GM12878 (cell line): ENCODE data around the gene ADCY1. TPM values are rescaled to one million over a fixed set of nuclear protein-coding genes. Genes with fewer than 3 reads are reported as not detected.

Experiments
- ATAC-seq: fragments of 200-7000 bp; cut with Tn5 transposase; 3 replicates; pipeline ENCODE4 v1.9.1; 2020; ENCODE audit warnings: mild to moderate bottlenecking, moderate library complexity
- BruUV-seq: library from RNA; stranded (reverse); fragments of 400-500 nt; replicated peaks from 2 replicates; lab custom pipeline; 2021; lab: Mats Ljungman, UMichigan
- CTCF ChIA-PET: fragments of 300-600 bp; sonication (Branson Sonifier 250); formaldehyde crosslinking; extraction: SDS; loops from one replicate; lab custom pipeline; 2021; ENCODE audit warnings: inconsistent platforms; lab: Yijun Ruan, JAX
- POLR2A ChIA-PET: fragments of 350-600 bp; formaldehyde crosslinking; extraction: SDS; loops from one replicate; lab custom pipeline; 2021; ENCODE audit warnings: inconsistent platforms; lab: Charles Lee
- RAD21 ChIA-PET: fragments of 300-600 bp; sonication (Branson Sonifier 250); formaldehyde crosslinking; loops from one replicate; lab custom pipeline; 2023; ENCODE audit warnings: antibody characterized with exemption; ENCODE audit not compliant: unreplicated experiment; lab: Charles Lee
- SMC1A ChIA-PET: fragments of 300-600 bp; sonication (Branson Sonifier 250); formaldehyde crosslinking; loops from one replicate; lab custom pipeline; 2023; ENCODE audit not compliant: unreplicated experiment, uncharacterized antibody; lab: Charles Lee
- DNase-seq: peaks from one replicate; pipeline ENCODE4 v3.0.0-alpha.2; 2011; ENCODE audit warnings: low read depth, low spot score
- FAIRE-seq: peaks from 3 replicates; lab custom pipeline; 2011; peaks lifted over from hg19 to GRCh38; lab: Jason Lieb, UNC
- H2AFZ ChIP-seq: 2 replicates; pipeline ENCODE4 v1.6.0; 2011; ENCODE audit warnings: low read depth, low read length, control low read depth; ENCODE audit not compliant: control insufficient read depth
- H3K27ac ChIP-seq: 2 replicates; pipeline ENCODE4 v1.5.1; 2011; ENCODE audit warnings: control low read depth; ENCODE audit not compliant: control insufficient read depth, insufficient read depth
- H3K27me3 ChIP-seq, 2 experiments: replicated peaks in 1 of 2; 2 replicates each; pipeline versions ENCODE4 v1.6.0 to v1.6.1; 2011; ENCODE audit warnings: low read length in 1 of 2; ENCODE audit not compliant: control insufficient read depth in 2 of 2, insufficient read depth in 2 of 2
- H3K36me3 ChIP-seq, 2 experiments: 2 replicates each; pipeline ENCODE4 v1.5.1; 2011; ENCODE audit warnings: low read length in 1 of 2; ENCODE audit not compliant: control insufficient read depth in 2 of 2, insufficient read depth in 2 of 2
- H3K4me1 ChIP-seq: 2 replicates; pipeline ENCODE4 v1.6.1; 2011; ENCODE audit warnings: mild to moderate bottlenecking, low read length, moderate library complexity, mixed read lengths; ENCODE audit not compliant: control insufficient read depth, insufficient read depth
- H3K4me2 ChIP-seq: 2 replicates; pipeline ENCODE4 v1.6.0; 2011; ENCODE audit warnings: control low read depth; ENCODE audit not compliant: control insufficient read depth, insufficient read depth
- H3K4me3 ChIP-seq: fragments of 200-600 bp; sonication (generic); 2 replicates; pipeline ENCODE4 v1.5.1; 2016
- H3K79me2 ChIP-seq: 2 replicates; pipeline ENCODE4 v1.6.0; 2011; ENCODE audit warnings: low read length; ENCODE audit not compliant: control insufficient read depth, insufficient read depth
- H3K9ac ChIP-seq: 2 replicates; pipeline ENCODE4 v1.8.0; 2011; ENCODE audit warnings: low read length, control low read depth, mixed read lengths; ENCODE audit not compliant: control insufficient read depth, insufficient read depth
- H3K9me3 ChIP-seq: replicated peaks from 3 replicates; pipeline ENCODE4 v1.5.1; 2011; ENCODE audit warnings: mild to moderate bottlenecking, low read length; ENCODE audit not compliant: control insufficient read depth, insufficient read depth
- H4K20me1 ChIP-seq: 2 replicates; pipeline ENCODE4 v1.6.0; 2011; ENCODE audit not compliant: control insufficient read depth, insufficient read depth
- ASH2L ChIP-seq: fragments of 300-600, 200-600 bp; sonication (generic); IDR thresholded peaks from 2 replicates; pipeline ENCODE4 v1.6.1; 2017; ENCODE audit warnings: low read depth, mild to moderate bottlenecking, borderline replicate concordance
- ATF7 ChIP-seq: fragments of 450-650 bp; IDR thresholded peaks from 2 replicates; pipeline ENCODE4 v1.6.1; 2016; ENCODE audit warnings: low read depth, mild to moderate bottlenecking
- CREB1 ChIP-seq: IDR thresholded peaks from 2 replicates; pipeline ENCODE4 v1.6.1; 2012; ENCODE audit warnings: low read depth, mild to moderate bottlenecking, inconsistent platforms
- EP300 ChIP-seq, 2 experiments: fragments of 150-350 bp in 1 of 2; IDR thresholded peaks; 2 replicates each; pipeline ENCODE4 v1.6.1; 2011 to 2012; ENCODE audit warnings: low read depth in 2 of 2, low read length in 2 of 2, borderline replicate concordance in 1 of 2, improper control_type of control experiment in 1 of 2, inconsistent platforms in 1 of 2; ENCODE audit not compliant: control insufficient read depth in 1 of 2
- ESRRA ChIP-seq: IDR thresholded peaks from 2 replicates; pipeline ENCODE4 v1.6.1; 2012; ENCODE audit warnings: mild to moderate bottlenecking, low read length, improper control_type of control experiment
- IKZF1 ChIP-seq: fragments of 450-650 bp; conservative IDR thresholded peaks from 2 replicates; pipeline ENCODE4 v1.6.1; 2017; ENCODE audit warnings: antibody characterized with exemption, mild to moderate bottlenecking
- NFYB ChIP-seq: IDR thresholded peaks from 2 replicates; pipeline ENCODE4 v1.6.1; 2011; ENCODE audit warnings: low read depth, mild to moderate bottlenecking, low read length, improper control_type of control experiment, moderate library complexity; ENCODE audit not compliant: insufficient read depth
- NR2C2 ChIP-seq: IDR thresholded peaks from 2 replicates; pipeline ENCODE4 v1.6.1; 2011; ENCODE audit warnings: borderline replicate concordance, low read depth; ENCODE audit not compliant: control insufficient read depth, insufficient read length
- PBX3 ChIP-seq: IDR thresholded peaks from 2 replicates; pipeline ENCODE4 v1.6.1; 2011; ENCODE audit warnings: mild to moderate bottlenecking, low read depth, low read length, moderate library complexity; ENCODE audit not compliant: insufficient replicate concordance
- POLR2AphosphoS2 ChIP-seq: IDR thresholded peaks from 2 replicates; pipeline ENCODE4 v1.6.1; 2011; ENCODE audit warnings: low read depth, mild to moderate bottlenecking, low read length, improper control_type of control experiment, moderate library complexity
- SRF ChIP-seq, 2 experiments: IDR thresholded peaks; 2 replicates each; pipeline ENCODE4 v1.6.1; 2011; ENCODE audit warnings: low read depth in 2 of 2, low read length in 2 of 2, mild to moderate bottlenecking in 1 of 2, moderate library complexity in 1 of 2
- STAT3 ChIP-seq: IDR thresholded peaks from 2 replicates; pipeline ENCODE4 v1.6.1; 2011; ENCODE audit warnings: low read depth, low read length, improper control_type of control experiment
- USF1 ChIP-seq: IDR thresholded peaks from 2 replicates; pipeline ENCODE4 v1.6.1; 2011; ENCODE audit warnings: borderline replicate concordance, low read depth, mild to moderate bottlenecking, moderate library complexity, mixed read lengths, low read length; ENCODE audit not compliant: insufficient read depth; ENCODE audit errors: extremely low read length
- YBX1 ChIP-seq: fragments of 450-650 bp; IDR thresholded peaks from 2 replicates; pipeline ENCODE4 v1.6.1; 2016; ENCODE audit warnings: antibody characterized with exemption
- ZBTB4 ChIP-seq: fragments of 450-650 bp; formaldehyde crosslinking; IDR thresholded peaks from 2 replicates; pipeline ENCODE4 v1.4.0; 2022; ENCODE audit warnings: mild to moderate bottlenecking, moderate library complexity
- ZZZ3 ChIP-seq: IDR thresholded peaks from 2 replicates; pipeline ENCODE4 v1.6.1; 2011; ENCODE audit warnings: low read depth; ENCODE audit not compliant: control insufficient read depth, insufficient read length
- WGBS: methylation state at CpG from one replicate; pipeline ENCODE4 v1.1.6; 2016; ENCODE audit warnings: low lambda C conversion rate; ENCODE audit not compliant: insufficient replicate concordance, insufficient coverage; ENCODE audit errors: missing lambda C conversion rate; 5-methylcytosine and 5-hydroxymethylcytosine counted together
- in situ Hi-C: fragments of 300-500 bp; cut with MboI; formaldehyde crosslinking; loops from 9 replicates; pipeline ENCODE4 v1.14.3; 2018; ENCODE audit warnings: mixed read lengths
- intact Hi-C: fragments of 100-400 bp; cut with micrococcal nuclease; formaldehyde crosslinking; loops from one replicate; pipeline ENCODE4 v1.14.2; 2022; ENCODE audit not compliant: unreplicated experiment
- polyA plus RNA-seq, 11 experiments: library from polyadenylated mRNA; depleted of rRNA in 4 of 11; unstranded in 6 of 11; stranded (reverse) in 5 of 11; fragments of >200 nt; fragmentation: Nextera tagmentation in 4 of 11; fragmentation: Illumina TruSeq in 1 of 11; extraction: Ambion mirVana in 4 of 11; extraction: Trizol in 1 of 11; gene quantifications; 1 replicate in 1 of 11; 2 replicates in 10 of 11; pipeline versions ENCODE4 v1.2.1 to v1.2.3, GENCODE V29; 2011 to 2016; ENCODE audit warnings: inconsistent platforms in 2 of 11, missing spikeins in 2 of 11, low read depth in 1 of 11
- total RNA-seq, 4 experiments: library from RNA; depleted of rRNA in 3 of 4; stranded (reverse); fragments of >200 nt in 3 of 4; fragmentation: Illumina TruSeq in 1 of 4; extraction: Trizol in 1 of 4; gene quantifications; 2 replicates each; pipeline versions ENCODE4 v1.2.1 to v1.2.3, GENCODE V29; 2013 to 2021

ADCY1 gene
- total and polyA plus RNA-seq, 10 of the 15 experiments (the other 5 are each of a cell fraction or from before 2014, with no cell fraction given) = 0.13 to 1.4 (median 0.45) TPM; not detected in 1

GRCh38 chr7:45598886-45599520, 24.8 kb downstream of the ADCY1 start:
- H4K20me1 ChIP-seq = no peaks in the 10 kb centered on the region
- ChIA-PET RAD21 (no interaction called here), POLR2A (no interaction called here), CTCF (no interaction called here), SMC1A (no interaction called here)
- in situ Hi-C loops (no loop called here), intact Hi-C loops (no loop called here)
- no peaks in the 10 kb centered on the region for H3K4me1 ChIP-seq
- whole genome bisulfite sequencing = 43% methylated on average over 14 of the region's 14 CpGs
- H3K4me2 ChIP-seq = no peak overlapping the region
- H3K9ac ChIP-seq = no peak overlapping the region
- H3K79me2 ChIP-seq = no peaks in the 10 kb centered on the region
- H3K4me3 ChIP-seq = no peak overlapping the region
- BruUV-seq = no TSS peak
- H3K27ac ChIP-seq = no peak overlapping the region
- no peak for ATAC-seq
- no peaks in the 10 kb centered on the region; a peak in 2 of 4 replicates for H3K27me3 ChIP-seq
- no peak for DNase-seq
- no peak overlapping the region for H2AFZ ChIP-seq
- no peak for FAIRE-seq
- no peaks in the 10 kb centered on the region for H3K9me3 ChIP-seq
- no peaks in the 10 kb centered on the region for H3K36me3 ChIP-seq
- TF ChIP-seq SRF (IDR thresholded peaks at IDR 0.05; ENCODE audit: low read depth in 2 of 2, low read length in 2 of 2) (no peak), ZBTB4 (CRISPR knock-in tag) (no peak), PBX3 (no peak), NR2C2 (no peak), ATF7 (no peak), ESRRA (no peak), ASH2L (no peak), POLR2AphosphoS2 (no peak), NFYB (no peak), YBX1 (no peak), EP300 (IDR thresholded peaks at IDR 0.05; ENCODE audit: borderline replicate concordance in 1 of 2, control insufficient read depth in 1 of 2, low read depth in 2 of 2, low read length in 2 of 2) (no peak), ZZZ3 (no peak), USF1 (no peak), STAT3 (no peak), IKZF1 (no peak), CREB1 (no peak)
